GM12878 (cell line): ENCODE data around the gene CAMKMT. TPM values are rescaled to one million over a fixed set of nuclear protein-coding genes. Genes with fewer than 3 reads are reported as not detected.

ENCODE experiments used
- ATAC-seq: fragments of 200-7000 bp; cut with Tn5 transposase; 3 replicates; pipeline ENCODE4 v1.9.1; 2020; ENCODE audit warnings: mild to moderate bottlenecking, moderate library complexity
- BruUV-seq: library from RNA; stranded (reverse); fragments of 400-500 nt; replicated peaks from 2 replicates; lab custom pipeline; 2021; lab: Mats Ljungman, UMichigan
- CTCF ChIA-PET: fragments of 300-600 bp; sonication (Branson Sonifier 250); formaldehyde crosslinking; extraction: SDS; loops from one replicate; lab custom pipeline; 2021; ENCODE audit warnings: inconsistent platforms; lab: Yijun Ruan, JAX
- POLR2A ChIA-PET: fragments of 350-600 bp; formaldehyde crosslinking; extraction: SDS; loops from one replicate; lab custom pipeline; 2021; ENCODE audit warnings: inconsistent platforms; lab: Charles Lee
- RAD21 ChIA-PET: fragments of 300-600 bp; sonication (Branson Sonifier 250); formaldehyde crosslinking; loops from one replicate; lab custom pipeline; 2023; ENCODE audit warnings: antibody characterized with exemption; ENCODE audit not compliant: unreplicated experiment; lab: Charles Lee
- SMC1A ChIA-PET: fragments of 300-600 bp; sonication (Branson Sonifier 250); formaldehyde crosslinking; loops from one replicate; lab custom pipeline; 2023; ENCODE audit not compliant: unreplicated experiment, uncharacterized antibody; lab: Charles Lee
- DNase-seq: peaks from one replicate; pipeline ENCODE4 v3.0.0-alpha.2; 2011; ENCODE audit warnings: low read depth, low spot score
- FAIRE-seq: peaks from 3 replicates; lab custom pipeline; 2011; peaks lifted over from hg19 to GRCh38; lab: Jason Lieb, UNC
- H2AFZ ChIP-seq: 2 replicates; pipeline ENCODE4 v1.6.0; 2011; ENCODE audit warnings: low read depth, low read length, control low read depth; ENCODE audit not compliant: control insufficient read depth
- H3K27ac ChIP-seq: 2 replicates; pipeline ENCODE4 v1.5.1; 2011; ENCODE audit warnings: control low read depth; ENCODE audit not compliant: control insufficient read depth, insufficient read depth
- H3K27me3 ChIP-seq, 2 experiments: replicated peaks in 1 of 2; 2 replicates each; pipeline versions ENCODE4 v1.6.0 to v1.6.1; 2011; ENCODE audit warnings: low read length in 1 of 2; ENCODE audit not compliant: control insufficient read depth in 2 of 2, insufficient read depth in 2 of 2
- H3K36me3 ChIP-seq, 2 experiments: 2 replicates each; pipeline ENCODE4 v1.5.1; 2011; ENCODE audit warnings: low read length in 1 of 2; ENCODE audit not compliant: control insufficient read depth in 2 of 2, insufficient read depth in 2 of 2
- H3K4me1 ChIP-seq: 2 replicates; pipeline ENCODE4 v1.6.1; 2011; ENCODE audit warnings: mild to moderate bottlenecking, low read length, moderate library complexity, mixed read lengths; ENCODE audit not compliant: control insufficient read depth, insufficient read depth
- H3K4me2 ChIP-seq: 2 replicates; pipeline ENCODE4 v1.6.0; 2011; ENCODE audit warnings: control low read depth; ENCODE audit not compliant: control insufficient read depth, insufficient read depth
- H3K4me3 ChIP-seq: fragments of 200-600 bp; sonication (generic); 2 replicates; pipeline ENCODE4 v1.5.1; 2016
- H3K79me2 ChIP-seq: 2 replicates; pipeline ENCODE4 v1.6.0; 2011; ENCODE audit warnings: low read length; ENCODE audit not compliant: control insufficient read depth, insufficient read depth
- H3K9ac ChIP-seq: 2 replicates; pipeline ENCODE4 v1.8.0; 2011; ENCODE audit warnings: low read length, control low read depth, mixed read lengths; ENCODE audit not compliant: control insufficient read depth, insufficient read depth
- H3K9me3 ChIP-seq: replicated peaks from 3 replicates; pipeline ENCODE4 v1.5.1; 2011; ENCODE audit warnings: mild to moderate bottlenecking, low read length; ENCODE audit not compliant: control insufficient read depth, insufficient read depth
- H4K20me1 ChIP-seq: 2 replicates; pipeline ENCODE4 v1.6.0; 2011; ENCODE audit not compliant: control insufficient read depth, insufficient read depth
- CBX5 ChIP-seq: sonication (generic); IDR thresholded peaks from 2 replicates; pipeline ENCODE4 v1.6.1; 2016; ENCODE audit warnings: low read depth, moderate library complexity, mild to moderate bottlenecking, inconsistent platforms
- EGR1 ChIP-seq, 2 experiments: IDR thresholded peaks; 1 replicate in 1 of 2; 2 replicates in 1 of 2; pipeline ENCODE4 v1.6.1; 2011 to 2012; ENCODE audit warnings: low read depth in 2 of 2, low read length in 2 of 2, borderline replicate concordance in 1 of 2, mild to moderate bottlenecking in 1 of 2, moderate library complexity in 1 of 2
- IKZF2 ChIP-seq, 2 experiments: fragments of 450-650 bp; IDR thresholded peaks; 2 replicates each; pipeline ENCODE4 v1.6.1; 2017; ENCODE audit warnings: mild to moderate bottlenecking in 2 of 2, moderate library complexity in 2 of 2
- KLF5 ChIP-seq: fragments of 450-650 bp; IDR thresholded peaks from 2 replicates; pipeline ENCODE4 v1.6.1; 2014; ENCODE audit warnings: mild to moderate bottlenecking; ENCODE audit not compliant: partially characterized antibody
- MEF2B ChIP-seq: fragments of 450-650 bp; IDR thresholded peaks from 2 replicates; pipeline ENCODE4 v1.6.1; 2018; ENCODE audit warnings: mild to moderate bottlenecking, moderate library complexity; ENCODE audit not compliant: partially characterized antibody, poor library complexity, severe bottlenecking
- MTA2 ChIP-seq: fragments of 450-650 bp; IDR thresholded peaks from 2 replicates; pipeline ENCODE4 v1.6.1; 2016; ENCODE audit warnings: low read depth, mild to moderate bottlenecking, moderate library complexity
- NFXL1 ChIP-seq: fragments of 450-650 bp; IDR thresholded peaks from 2 replicates; pipeline ENCODE4 v1.6.1; 2017; ENCODE audit warnings: antibody characterized with exemption, mild to moderate bottlenecking, borderline replicate concordance
- RBBP5 ChIP-seq: fragments of 200-600 bp; sonication (generic); conservative IDR thresholded peaks from 2 replicates; pipeline ENCODE4 v1.6.1; 2016
- SMAD1 ChIP-seq: fragments of 450-650 bp; IDR thresholded peaks from 2 replicates; pipeline ENCODE4 v1.6.1; 2018; ENCODE audit warnings: mild to moderate bottlenecking, low read depth; ENCODE audit not compliant: partially characterized antibody
- TCF12 ChIP-seq: IDR thresholded peaks from 2 replicates; pipeline ENCODE4 v1.6.1; 2011; ENCODE audit warnings: low read depth, mild to moderate bottlenecking, low read length
- TCF7 ChIP-seq: IDR thresholded peaks from 2 replicates; pipeline ENCODE4 v1.6.1; 2014; ENCODE audit warnings: antibody characterized with exemption, borderline replicate concordance
- YBX1 ChIP-seq: fragments of 450-650 bp; IDR thresholded peaks from 2 replicates; pipeline ENCODE4 v1.6.1; 2016; ENCODE audit warnings: antibody characterized with exemption
- ZNF24 ChIP-seq: fragments of 450-650 bp; IDR thresholded peaks from 2 replicates; pipeline ENCODE4 v1.6.1; 2017; ENCODE audit warnings: antibody characterized with exemption, mild to moderate bottlenecking
- WGBS: methylation state at CpG from one replicate; pipeline ENCODE4 v1.1.6; 2016; ENCODE audit warnings: low lambda C conversion rate; ENCODE audit not compliant: insufficient replicate concordance, insufficient coverage; ENCODE audit errors: missing lambda C conversion rate; 5-methylcytosine and 5-hydroxymethylcytosine counted together
- in situ Hi-C: fragments of 300-500 bp; cut with MboI; formaldehyde crosslinking; loops from 9 replicates; pipeline ENCODE4 v1.14.3; 2018; ENCODE audit warnings: mixed read lengths
- intact Hi-C: fragments of 100-400 bp; cut with micrococcal nuclease; formaldehyde crosslinking; loops from one replicate; pipeline ENCODE4 v1.14.2; 2022; ENCODE audit not compliant: unreplicated experiment
- polyA plus RNA-seq, 11 experiments: library from polyadenylated mRNA; depleted of rRNA in 4 of 11; unstranded in 6 of 11; stranded (reverse) in 5 of 11; fragments of >200 nt; fragmentation: Nextera tagmentation in 4 of 11; fragmentation: Illumina TruSeq in 1 of 11; extraction: Ambion mirVana in 4 of 11; extraction: Trizol in 1 of 11; gene quantifications; 1 replicate in 1 of 11; 2 replicates in 10 of 11; pipeline versions ENCODE4 v1.2.1 to v1.2.3, GENCODE V29; 2011 to 2016; ENCODE audit warnings: inconsistent platforms in 2 of 11, missing spikeins in 2 of 11, low read depth in 1 of 11
- total RNA-seq, 4 experiments: library from RNA; depleted of rRNA in 3 of 4; stranded (reverse); fragments of >200 nt in 3 of 4; fragmentation: Illumina TruSeq in 1 of 4; extraction: Trizol in 1 of 4; gene quantifications; 2 replicates each; pipeline versions ENCODE4 v1.2.1 to v1.2.3, GENCODE V29; 2013 to 2021
- TF ChIP-seq, protein P1 (sequence below): fragments of 450-650 bp; formaldehyde crosslinking; IDR thresholded peaks from 2 replicates; pipeline ENCODE4 v1.4.0; 2020; ENCODE audit warnings: mild to moderate bottlenecking, moderate library complexity
- TF ChIP-seq, protein P2 (sequence below): IDR thresholded peaks from 2 replicates; pipeline ENCODE4 v1.6.1; 2011; ENCODE audit warnings: low read depth, mild to moderate bottlenecking, low read length, moderate library complexity, borderline replicate concordance; ENCODE audit errors: extremely low read depth
- TF ChIP-seq, protein P3 (sequence below): fragments of 450-650 bp; IDR thresholded peaks from 2 replicates; pipeline ENCODE4 v1.6.1; 2016; ENCODE audit warnings: mild to moderate bottlenecking
- TF ChIP-seq, protein P4 (sequence below): fragments of 450-650 bp; IDR thresholded peaks from 2 replicates; pipeline ENCODE4 v1.6.1; 2016; ENCODE audit warnings: mild to moderate bottlenecking

The CAMKMT gene
- total and polyA plus RNA-seq, 10 of the 15 experiments (the other 5 are each of a cell fraction or from before 2014, with no cell fraction given) = 2.7 to 16.0 (median 11.8) TPM

DNA sequence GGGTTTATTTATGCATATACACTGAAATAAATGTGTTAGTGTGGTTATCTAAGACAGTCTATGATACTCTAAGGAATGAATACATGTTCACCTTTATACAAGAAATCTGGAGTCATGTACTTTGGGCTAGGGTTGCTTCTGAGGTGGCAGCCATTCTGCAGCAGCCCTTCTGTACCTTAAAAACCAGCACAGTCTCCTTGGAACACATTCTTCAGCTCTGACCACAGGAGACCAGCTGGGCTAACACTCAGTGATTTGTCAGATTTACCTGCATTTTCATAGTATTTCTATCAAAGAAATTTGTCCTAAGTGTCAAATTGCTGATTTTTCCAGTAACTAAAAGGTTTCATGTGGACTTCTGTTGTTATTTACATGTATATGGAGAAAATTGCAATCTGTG is 167.7 kb downstream of the CAMKMT start (continued):
- no peak for TF ChIP-seq KLF5
- TF ChIP-seq, protein P1, sequence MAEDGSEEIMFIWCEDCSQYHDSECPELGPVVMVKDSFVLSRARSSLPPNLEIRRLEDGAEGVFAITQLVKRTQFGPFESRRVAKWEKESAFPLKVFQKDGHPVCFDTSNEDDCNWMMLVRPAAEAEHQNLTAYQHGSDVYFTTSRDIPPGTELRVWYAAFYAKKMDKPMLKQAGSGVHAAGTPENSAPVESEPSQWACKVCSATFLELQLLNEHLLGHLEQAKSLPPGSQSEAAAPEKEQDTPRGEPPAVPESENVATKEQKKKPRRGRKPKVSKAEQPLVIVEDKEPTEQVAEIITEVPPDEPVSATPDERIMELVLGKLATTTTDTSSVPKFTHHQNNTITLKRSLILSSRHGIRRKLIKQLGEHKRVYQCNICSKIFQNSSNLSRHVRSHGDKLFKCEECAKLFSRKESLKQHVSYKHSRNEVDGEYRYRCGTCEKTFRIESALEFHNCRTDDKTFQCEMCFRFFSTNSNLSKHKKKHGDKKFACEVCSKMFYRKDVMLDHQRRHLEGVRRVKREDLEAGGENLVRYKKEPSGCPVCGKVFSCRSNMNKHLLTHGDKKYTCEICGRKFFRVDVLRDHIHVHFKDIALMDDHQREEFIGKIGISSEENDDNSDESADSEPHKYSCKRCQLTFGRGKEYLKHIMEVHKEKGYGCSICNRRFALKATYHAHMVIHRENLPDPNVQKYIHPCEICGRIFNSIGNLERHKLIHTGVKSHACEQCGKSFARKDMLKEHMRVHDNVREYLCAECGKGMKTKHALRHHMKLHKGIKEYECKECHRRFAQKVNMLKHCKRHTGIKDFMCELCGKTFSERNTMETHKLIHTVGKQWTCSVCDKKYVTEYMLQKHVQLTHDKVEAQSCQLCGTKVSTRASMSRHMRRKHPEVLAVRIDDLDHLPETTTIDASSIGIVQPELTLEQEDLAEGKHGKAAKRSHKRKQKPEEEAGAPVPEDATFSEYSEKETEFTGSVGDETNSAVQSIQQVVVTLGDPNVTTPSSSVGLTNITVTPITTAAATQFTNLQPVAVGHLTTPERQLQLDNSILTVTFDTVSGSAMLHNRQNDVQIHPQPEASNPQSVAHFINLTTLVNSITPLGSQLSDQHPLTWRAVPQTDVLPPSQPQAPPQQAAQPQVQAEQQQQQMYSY (CRISPR knock-in tag) = no peak
- TF ChIP-seq MEF2B = no peak
- TF ChIP-seq EGR1 (IDR thresholded peaks at IDR 0.05; ENCODE audit: borderline replicate concordance in 1 of 2, low read depth in 2 of 2, low read length in 2 of 2) = no peak
- TF ChIP-seq, protein P2, sequence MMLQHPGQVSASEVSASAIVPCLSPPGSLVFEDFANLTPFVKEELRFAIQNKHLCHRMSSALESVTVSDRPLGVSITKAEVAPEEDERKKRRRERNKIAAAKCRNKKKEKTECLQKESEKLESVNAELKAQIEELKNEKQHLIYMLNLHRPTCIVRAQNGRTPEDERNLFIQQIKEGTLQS = no peak

DNA sequence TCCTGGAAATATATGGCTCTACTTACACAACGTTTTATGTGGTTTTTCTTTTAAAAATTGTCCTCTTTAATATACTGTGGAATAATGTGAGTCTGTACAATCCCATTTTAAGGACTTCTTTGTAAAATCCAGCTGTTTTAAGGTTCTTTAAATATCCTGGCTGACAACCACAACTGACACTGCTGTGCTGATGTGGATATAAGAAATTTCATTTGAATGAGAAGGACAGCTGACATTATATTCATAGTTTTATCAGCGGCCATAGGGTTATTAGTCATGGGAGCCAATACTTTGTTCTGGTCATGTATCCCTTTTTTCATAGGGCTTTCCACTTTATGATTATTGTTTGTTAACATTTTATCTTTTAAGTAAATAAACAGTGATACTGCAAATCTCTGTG is 169.5 kb downstream of the CAMKMT start:
- Histone ChIP-seq H4K20me1 (no peaks in the 10 kb centered on the region), H3K27me3 (no peaks in the 10 kb centered on the region), H3K9ac (no peak overlapping the region), H3K9me3 (no peaks in the 10 kb centered on the region), H3K27ac (no peak overlapping the region), H3K36me3 (no peaks in the 10 kb centered on the region), H2AFZ (no peak overlapping the region), H3K4me1 (no peaks in the 10 kb centered on the region), H3K79me2 (no peaks in the 10 kb centered on the region), H3K4me3 (no peak overlapping the region), H3K4me2 (no peak overlapping the region)
- ChIA-PET POLR2A (no interaction called here), CTCF (no interaction called here), RAD21 (no interaction called here), SMC1A (interaction anchor here (0.5 kb wide), 1 partner anchor 486 kb away, joined by 4 read pairs; no protein-coding TSS in a partner anchor)
- in situ Hi-C loops (no loop called here), intact Hi-C loops (no loop called here)
- DNase-seq = no peak
- 98% methylated on average over 2 of the region's 2 CpGs for WGBS
- BruUV-seq = no TSS peak
- FAIRE-seq = no peak
- no peak for ATAC-seq
- no peak for TF ChIP-seq ZNF24
- no peak for TF ChIP-seq TCF7
- no peak for TF ChIP-seq MTA2
- no peak for TF ChIP-seq NFXL1
- TF ChIP-seq RBBP5 = no peak
- TF ChIP-seq CBX5 = no peak
- TF ChIP-seq IKZF2 (IDR thresholded peaks at IDR 0.05) = no peak
- TF ChIP-seq, protein P3, sequence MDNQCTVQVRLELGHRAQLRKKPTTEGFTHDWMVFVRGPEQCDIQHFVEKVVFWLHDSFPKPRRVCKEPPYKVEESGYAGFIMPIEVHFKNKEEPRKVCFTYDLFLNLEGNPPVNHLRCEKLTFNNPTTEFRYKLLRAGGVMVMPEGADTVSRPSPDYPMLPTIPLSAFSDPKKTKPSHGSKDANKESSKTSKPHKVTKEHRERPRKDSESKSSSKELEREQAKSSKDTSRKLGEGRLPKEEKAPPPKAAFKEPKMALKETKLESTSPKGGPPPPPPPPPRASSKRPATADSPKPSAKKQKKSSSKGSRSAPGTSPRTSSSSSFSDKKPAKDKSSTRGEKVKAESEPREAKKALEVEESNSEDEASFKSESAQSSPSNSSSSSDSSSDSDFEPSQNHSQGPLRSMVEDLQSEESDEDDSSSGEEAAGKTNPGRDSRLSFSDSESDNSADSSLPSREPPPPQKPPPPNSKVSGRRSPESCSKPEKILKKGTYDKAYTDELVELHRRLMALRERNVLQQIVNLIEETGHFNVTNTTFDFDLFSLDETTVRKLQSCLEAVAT = no peak
- TF ChIP-seq, protein P4, sequence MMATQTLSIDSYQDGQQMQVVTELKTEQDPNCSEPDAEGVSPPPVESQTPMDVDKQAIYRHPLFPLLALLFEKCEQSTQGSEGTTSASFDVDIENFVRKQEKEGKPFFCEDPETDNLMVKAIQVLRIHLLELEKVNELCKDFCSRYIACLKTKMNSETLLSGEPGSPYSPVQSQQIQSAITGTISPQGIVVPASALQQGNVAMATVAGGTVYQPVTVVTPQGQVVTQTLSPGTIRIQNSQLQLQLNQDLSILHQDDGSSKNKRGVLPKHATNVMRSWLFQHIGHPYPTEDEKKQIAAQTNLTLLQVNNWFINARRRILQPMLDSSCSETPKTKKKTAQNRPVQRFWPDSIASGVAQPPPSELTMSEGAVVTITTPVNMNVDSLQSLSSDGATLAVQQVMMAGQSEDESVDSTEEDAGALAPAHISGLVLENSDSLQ = no peak
- TF ChIP-seq SMAD1 = no peak
- TF ChIP-seq TCF12 = no peak
- no peak for TF ChIP-seq YBX1
